CD4-positive, alpha-beta T cell (primary cell): ENCODE data around the gene GABRB1. TPM values are rescaled to one million over a fixed set of nuclear protein-coding genes. Genes with fewer than 3 reads are reported as not detected.

Source experiments
- ATAC-seq: fragments of 200-7000 bp; cut with Tn5 transposase; one replicate; pipeline ENCODE4 v1.10.0; 2022; ENCODE audit warnings: mild to moderate bottlenecking; ENCODE audit not compliant: poor library complexity
- CTCF ChIA-PET: fragments of 350-600 bp; sonication (Branson Sonifier 250); formaldehyde crosslinking; loops from one replicate; lab custom pipeline; 2021; ENCODE audit warnings: antibody characterized with exemption, inconsistent platforms; lab: Charles Lee
- POLR2A ChIA-PET: fragments of 350-600 bp; sonication (Branson Sonifier 250); formaldehyde crosslinking; loops from one replicate; lab custom pipeline; 2021; ENCODE audit warnings: antibody characterized with exemption, inconsistent platforms; lab: Charles Lee
- DNase-seq, 14 experiments: peaks; one replicate each; pipeline ENCODE4 v3.0.0-alpha.2; 2013 to 2020; ENCODE audit warnings: mixed read lengths in 2 of 14
- H3K27ac ChIP-seq, 2 donors: one replicate each; pipeline versions ENCODE4 v1.5.1 to v1.7.0; 2013; ENCODE audit warnings: low read length in 2 of 2, low read depth in 1 of 2, mild to moderate bottlenecking in 1 of 2
- H3K27me3 ChIP-seq, 2 experiments: 1 replicate in 1 of 2; 2 replicates in 1 of 2; pipeline versions ENCODE4 v1.6.1 to v1.7.0; 2013; ENCODE audit warnings: low read length in 2 of 2, control low read depth in 1 of 2, mild to moderate bottlenecking in 1 of 2, moderate library complexity in 1 of 2; ENCODE audit not compliant: insufficient read depth in 2 of 2, control insufficient read depth in 1 of 2
- H3K36me3 ChIP-seq: one replicate; pipeline ENCODE4 v1.6.1; 2013; ENCODE audit warnings: low read length, control low read depth; ENCODE audit not compliant: insufficient read depth
- H3K4me1 ChIP-seq: one replicate; pipeline ENCODE4 v1.6.1; 2013; ENCODE audit warnings: low read length, control low read depth; ENCODE audit not compliant: insufficient read depth
- H3K4me3 ChIP-seq: one replicate; pipeline ENCODE4 v1.5.1; 2013; ENCODE audit warnings: mild to moderate bottlenecking, low read length, moderate library complexity
- H3K9me3 ChIP-seq, 2 experiments: 1 replicate in 1 of 2; 2 replicates in 1 of 2; pipeline versions ENCODE4 v1.6.1 to v1.7.0; 2013; ENCODE audit warnings: low read length in 2 of 2, mild to moderate bottlenecking in 2 of 2, control low read depth in 1 of 2, moderate library complexity in 1 of 2; ENCODE audit not compliant: control insufficient read depth in 1 of 2, insufficient read depth in 1 of 2
- H3K27ac Mint-ChIP-seq: one replicate; pipeline ENCODE4 v1.8.0; 2020; ENCODE audit warnings: mixed read lengths
- H3K27me3 Mint-ChIP-seq: one replicate; pipeline ENCODE4 v1.8.0; 2021; ENCODE audit warnings: mixed read lengths
- H3K36me3 Mint-ChIP-seq: one replicate; pipeline ENCODE4 v1.8.0; 2021; ENCODE audit warnings: low read depth, mixed read lengths
- H3K4me1 Mint-ChIP-seq: one replicate; pipeline ENCODE4 v1.8.0; 2021; ENCODE audit warnings: low read depth, mixed read lengths
- H3K4me3 Mint-ChIP-seq: one replicate; pipeline ENCODE4 v1.8.0; 2020; ENCODE audit warnings: mild to moderate bottlenecking, mixed read lengths
- H3K9me3 Mint-ChIP-seq: one replicate; pipeline ENCODE4 v1.8.0; 2020; ENCODE audit warnings: mixed read lengths
- CTCF ChIP-seq: fragments of 200-600 bp; IDR thresholded peaks from one replicate; pipeline ENCODE4 v1.8.0; 2022; ENCODE audit warnings: antibody characterized with exemption, mild to moderate bottlenecking
- intact Hi-C, 2 experiments: fragments of 100-400 bp; cut with DNase I in 1 of 2; cut with micrococcal nuclease in 1 of 2; formaldehyde crosslinking; loops; one replicate each; pipeline versions ENCODE4 v1.15.1 to v1.9.0; 2023 to 2025; cut with DNase I, micrococcal nuclease
- total RNA-seq, 174 experiments: library from RNA in 2 of 174; stranded (reverse) in 2 of 174; gene quantifications; one replicate each; pipeline ENCODE4 v1.2.3 and lab custom pipeline; 2021 to 2026

The GABRB1 gene
- total RNA-seq, 2 experiments from 2014 or later = not detected

- Histone ChIP-seq H3K27ac (no peak overlapping the region), H3K4me1 (no peaks in the 10 kb centered on the region), H3K9me3 (peaks cover 0 to 4% of the 10 kb centered on the region in 2 experiments), H3K36me3 (no peaks in the 10 kb centered on the region), H3K27me3 (peaks cover 0 to 3% of the 10 kb centered on the region in 2 experiments), H3K4me3 (no peak overlapping the region)
- no peak for DNase-seq
- TF ChIP-seq CTCF = no peak
- CTCF ChIA-PET = no interaction called here
- no peaks in the 10 kb centered on the region for H3K4me1 Mint-ChIP-seq
- no peaks in the 10 kb centered on the region for H3K9me3 Mint-ChIP-seq
- H3K36me3 Mint-ChIP-seq = no peaks in the 10 kb centered on the region
- POLR2A ChIA-PET = no interaction called here
- no peak overlapping the region for H3K27ac Mint-ChIP-seq
- H3K4me3 Mint-ChIP-seq = no peak overlapping the region
- H3K27me3 Mint-ChIP-seq = peaks cover 11% of the 10 kb centered on the region
- ATAC-seq = no peak
- intact Hi-C loops = no loop called here
Observed at GRCh38 chr4:47413521-47413920, 382.2 kb downstream of the GABRB1 start.

- no peaks in the 10 kb centered on the region for H3K4me1 Mint-ChIP-seq
- ChIA-PET CTCF (no interaction called here), POLR2A (no interaction called here)
- Histone ChIP-seq H3K4me1 (no peaks in the 10 kb centered on the region), H3K36me3 (no peaks in the 10 kb centered on the region), H3K9me3 (no peaks in the 10 kb centered on the region), H3K4me3 (no peak overlapping the region), H3K27ac (no peak overlapping the region), H3K27me3 (peaks cover 0 to 3% of the 10 kb centered on the region in 2 experiments)
- peaks cover 6% of the 10 kb centered on the region for H3K27me3 Mint-ChIP-seq
- H3K4me3 Mint-ChIP-seq = no peak overlapping the region
- H3K27ac Mint-ChIP-seq = no peak overlapping the region
- DNase-seq = no peak
- intact Hi-C loops = no loop called here
- no peak for TF ChIP-seq CTCF
- no peaks in the 10 kb centered on the region for H3K36me3 Mint-ChIP-seq
- H3K9me3 Mint-ChIP-seq = no peaks in the 10 kb centered on the region
- no peak for ATAC-seq
Observed at GRCh38 chr4:47415719-47416118, 384.4 kb downstream of the GABRB1 start.

GRCh38 chr4:47418147-47418546 lies 386.8 kb downstream of the GABRB1 start:
- Histone ChIP-seq H3K9me3 (no peaks in the 10 kb centered on the region), H3K4me3 (no peak overlapping the region), H3K4me1 (no peaks in the 10 kb centered on the region), H3K36me3 (no peaks in the 10 kb centered on the region), H3K27me3 (peaks cover 3 to 4% of the 10 kb centered on the region in 2 experiments), H3K27ac (no peak overlapping the region)
- intact Hi-C loops = no loop called here
- peaks cover 6% of the 10 kb centered on the region for H3K27me3 Mint-ChIP-seq
- ChIA-PET CTCF (no interaction called here), POLR2A (no interaction called here)
- H3K4me1 Mint-ChIP-seq = no peaks in the 10 kb centered on the region
- H3K9me3 Mint-ChIP-seq = no peaks in the 10 kb centered on the region
- no peak for ATAC-seq
- no peak overlapping the region for H3K27ac Mint-ChIP-seq
- DNase-seq = no peak
- no peak overlapping the region for H3K4me3 Mint-ChIP-seq
- no peaks in the 10 kb centered on the region for H3K36me3 Mint-ChIP-seq
- TF ChIP-seq CTCF = no peak
